Fibroblast of the aortic adventitia (primary cell): Measurements from ENCODE around the gene CTBP2. TPM values are rescaled to one million over a fixed set of nuclear protein-coding genes. Genes with fewer than 3 reads are reported as not detected.
A peak's percentile ranks its signal among the peaks of the same experiment; 100 is the strongest.
"Not testable (repeated sequence)": the region's sequence is repeated elsewhere in the genome, so short reads cannot be mapped to it uniquely, and the experiment has no call there.

Experiments
- DNase-seq: peaks from one replicate; pipeline ENCODE4 v3.0.0-alpha.2; 2010; ENCODE audit warnings: low read depth
- H3K4me3 ChIP-seq: 2 replicates; pipeline ENCODE4 v1.5.1; 2011; ENCODE audit warnings: low read depth, mild to moderate bottlenecking, control low read depth, low read length, moderate library complexity
- total RNA-seq: library from RNA; depleted of rRNA; stranded (reverse); fragments of >200 nt; gene quantifications from 2 replicates; pipeline ENCODE4 v1.2.3, GENCODE V29; 2012; ENCODE audit warnings: low replicate concordance
- TF ChIP-seq, protein P1 (sequence below): IDR thresholded peaks from 2 replicates; pipeline ENCODE4 v1.5.1; 2011; ENCODE audit warnings: mild to moderate bottlenecking, low read length, control low read depth, inconsistent platforms; ENCODE audit not compliant: insufficient read depth

Gene CTBP2
- total RNA-seq, 1 donor: 45.4 TPM

DNA sequence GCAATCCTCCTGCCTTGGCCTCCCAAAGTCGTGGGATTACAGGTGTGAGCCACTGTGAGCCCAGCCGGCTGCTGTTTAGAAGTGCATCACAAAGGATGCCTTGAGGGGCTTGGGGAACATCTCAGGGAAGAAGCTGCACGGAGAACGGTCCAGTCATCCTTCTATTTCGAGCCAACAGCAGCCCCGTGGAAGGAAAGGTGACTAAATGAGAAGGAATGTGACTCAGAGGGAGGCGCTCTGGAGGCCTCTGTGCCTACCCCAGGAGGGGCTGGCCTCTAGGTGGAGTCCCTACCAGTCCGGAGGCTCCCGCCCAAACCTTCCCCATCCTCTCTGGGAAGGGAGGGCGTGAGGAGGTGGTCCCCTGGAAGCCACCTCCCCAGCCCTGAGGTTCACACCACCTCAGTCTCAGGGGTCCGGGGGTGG lies 76.2 kb downstream of the CTBP2 start:
- TF ChIP-seq, protein P1, sequence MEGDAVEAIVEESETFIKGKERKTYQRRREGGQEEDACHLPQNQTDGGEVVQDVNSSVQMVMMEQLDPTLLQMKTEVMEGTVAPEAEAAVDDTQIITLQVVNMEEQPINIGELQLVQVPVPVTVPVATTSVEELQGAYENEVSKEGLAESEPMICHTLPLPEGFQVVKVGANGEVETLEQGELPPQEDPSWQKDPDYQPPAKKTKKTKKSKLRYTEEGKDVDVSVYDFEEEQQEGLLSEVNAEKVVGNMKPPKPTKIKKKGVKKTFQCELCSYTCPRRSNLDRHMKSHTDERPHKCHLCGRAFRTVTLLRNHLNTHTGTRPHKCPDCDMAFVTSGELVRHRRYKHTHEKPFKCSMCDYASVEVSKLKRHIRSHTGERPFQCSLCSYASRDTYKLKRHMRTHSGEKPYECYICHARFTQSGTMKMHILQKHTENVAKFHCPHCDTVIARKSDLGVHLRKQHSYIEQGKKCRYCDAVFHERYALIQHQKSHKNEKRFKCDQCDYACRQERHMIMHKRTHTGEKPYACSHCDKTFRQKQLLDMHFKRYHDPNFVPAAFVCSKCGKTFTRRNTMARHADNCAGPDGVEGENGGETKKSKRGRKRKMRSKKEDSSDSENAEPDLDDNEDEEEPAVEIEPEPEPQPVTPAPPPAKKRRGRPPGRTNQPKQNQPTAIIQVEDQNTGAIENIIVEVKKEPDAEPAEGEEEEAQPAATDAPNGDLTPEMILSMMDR: peak; percentile 14
- peak; percentile 92 for DNase-seq
- no peak overlapping the region for H3K4me3 ChIP-seq

DNA sequence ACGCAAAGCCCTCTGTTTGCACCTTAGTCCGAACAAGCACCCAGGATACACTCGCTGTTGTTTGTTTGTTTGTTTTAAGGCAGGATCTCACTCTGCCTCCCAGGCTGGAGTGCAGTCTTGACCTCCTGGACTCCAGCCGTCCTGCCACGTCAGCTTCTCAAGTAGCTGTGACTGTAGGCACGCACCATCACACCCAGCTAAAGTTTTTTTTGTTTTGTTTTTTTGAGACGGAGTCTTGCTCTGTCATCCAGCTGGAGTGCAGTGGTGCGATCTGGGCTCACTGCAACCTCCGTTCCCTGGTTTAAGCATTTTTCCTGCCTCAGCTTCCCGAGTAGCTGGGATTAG lies 76.8 kb downstream of the CTBP2 start:
- no peak overlapping the region for H3K4me3 ChIP-seq
- peak; percentile 45 for DNase-seq
- TF ChIP-seq, protein P1: no peak

DNA sequence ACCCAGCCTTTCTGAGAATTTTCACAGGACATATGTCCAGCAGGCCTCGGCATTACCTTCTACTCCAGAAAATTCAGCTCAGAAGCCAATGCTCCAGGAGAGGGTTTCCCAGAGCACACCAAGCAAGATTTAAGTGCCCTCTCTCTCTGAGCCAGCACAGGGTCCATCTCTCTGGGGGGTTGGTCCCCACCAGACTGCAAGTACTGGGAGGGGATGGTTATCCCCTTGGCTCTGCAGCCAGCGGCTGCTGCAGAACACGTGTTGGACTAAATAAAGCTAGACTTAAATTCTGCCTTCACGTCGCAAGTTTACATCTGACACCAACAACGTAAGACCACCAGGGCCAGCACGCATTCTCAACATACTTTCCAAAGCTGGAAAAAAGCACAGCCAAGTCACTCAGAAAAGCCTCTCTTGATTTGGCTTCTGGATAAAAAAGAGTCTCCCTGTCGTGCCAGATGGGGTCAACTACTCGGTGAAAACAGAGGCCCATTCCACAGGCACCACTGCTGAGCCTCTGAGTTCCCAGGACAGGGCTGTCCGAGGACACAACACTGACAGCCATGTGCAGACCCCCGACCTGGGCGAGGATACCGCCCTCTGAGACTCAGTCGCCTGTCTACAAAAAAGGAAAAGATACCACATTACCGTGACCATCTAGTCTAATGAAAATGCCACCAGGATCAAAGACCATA lies 77.3 kb downstream of the CTBP2 start:
- H3K4me3 ChIP-seq: no peak overlapping the region

DNA sequence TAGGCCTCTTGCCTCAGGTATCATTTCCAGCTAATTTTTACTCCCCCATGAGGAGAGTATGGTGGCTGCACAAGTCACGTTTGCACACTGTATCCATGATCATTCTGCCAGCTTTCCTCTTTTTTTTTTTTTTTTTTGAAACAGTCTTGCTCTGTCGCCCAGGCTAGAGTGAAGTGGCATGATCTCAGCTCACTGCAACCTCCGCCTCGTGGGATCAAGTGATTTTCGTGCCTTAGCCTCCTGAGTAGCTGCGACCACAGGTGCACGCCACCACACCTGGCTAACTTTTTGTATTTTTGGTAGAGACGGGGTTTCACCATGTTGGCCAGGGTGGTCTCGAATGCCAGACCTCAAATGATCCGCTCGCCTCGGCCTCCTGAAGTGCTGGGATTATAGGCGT lies 77.9 kb downstream of the CTBP2 start:
- not testable (repeated sequence) for H3K4me3 ChIP-seq, DNase-seq

More for the DNA sequence above, 77.3 kb downstream of the CTBP2 start:
- TF ChIP-seq, protein P1: no peak
- DNase-seq: no peak

DNA sequence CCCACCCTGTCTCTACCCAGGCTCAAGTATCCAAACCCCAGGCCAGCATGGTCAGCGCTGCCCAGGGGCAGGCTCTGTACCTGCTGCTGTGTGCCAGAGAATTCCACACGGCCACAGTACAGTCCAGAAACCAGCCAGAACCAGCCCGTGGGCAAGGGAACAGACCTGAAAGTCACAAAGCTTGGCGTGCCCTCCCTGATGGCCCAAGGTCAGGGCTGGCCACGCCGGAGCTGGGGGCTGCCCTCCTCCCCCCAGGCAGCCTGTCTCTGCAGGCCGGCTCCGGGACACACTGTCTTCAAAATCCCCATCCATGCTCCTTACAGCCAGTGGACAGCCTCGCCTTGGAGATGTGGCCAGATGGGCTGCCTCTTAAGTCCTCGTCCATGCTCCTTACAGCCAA lies 78.4 kb downstream of the CTBP2 start:
- TF ChIP-seq, protein P1: no peak
- no peak overlapping the region for H3K4me3 ChIP-seq
- no peak for DNase-seq

DNA sequence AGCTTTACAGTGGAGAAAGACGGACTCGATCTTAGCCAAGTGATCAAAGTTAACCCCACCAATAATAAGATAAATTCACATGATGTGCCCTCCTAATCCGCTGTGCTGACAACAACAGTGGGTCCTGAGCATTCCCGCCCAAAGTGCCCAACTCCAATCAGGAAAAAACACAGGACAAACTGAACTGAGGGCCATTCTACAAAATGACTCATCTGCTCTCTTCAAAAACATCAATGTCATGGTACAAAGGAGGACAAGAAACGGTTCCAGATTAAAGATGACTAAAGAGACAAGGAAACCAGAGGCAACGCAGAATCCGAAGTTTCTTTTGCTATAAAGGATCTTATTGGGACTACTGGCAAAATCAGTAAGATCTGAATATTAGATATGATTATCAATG lies 79.4 kb downstream of the CTBP2 start:
- no peak overlapping the region for H3K4me3 ChIP-seq
- no peak for DNase-seq
- TF ChIP-seq, protein P1: no peak

DNA sequence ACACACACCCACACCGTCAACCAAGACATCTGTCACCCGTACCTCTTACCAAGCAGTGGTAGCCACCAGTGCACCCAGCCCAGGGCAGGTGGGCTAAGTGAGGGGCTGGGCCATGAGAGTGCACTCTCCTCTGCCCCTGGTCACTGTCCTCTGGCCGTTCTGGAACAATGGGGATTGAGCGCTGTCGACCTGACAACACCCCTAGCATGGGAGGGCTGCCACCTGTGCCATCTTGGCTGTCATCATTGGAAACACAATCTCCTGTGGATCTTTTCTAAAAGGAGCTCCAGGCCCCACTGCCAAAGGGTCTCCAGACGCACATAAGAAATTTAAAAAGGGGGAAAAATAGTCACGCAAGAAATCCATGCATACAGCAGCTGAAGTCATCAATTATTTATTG lies 80.1 kb downstream of the CTBP2 start:
- no peak overlapping the region for H3K4me3 ChIP-seq
- DNase-seq: no peak
- TF ChIP-seq, protein P1: no peak
